GM19438 (cell line): ENCODE measurements around the gene PTPRJ.

Source experiments
- ATAC-seq: cut with Tn5 transposase; IDR thresholded peaks from one replicate; pipeline ENCODE4 v1.9.1; 2021; ENCODE audit warnings: low read depth; ENCODE audit not compliant: unreplicated experiment

Gene PTPRJ

GRCh38 chr11:48087422-48087821 is 107.1 kb downstream of the PTPRJ start:
- no peak for ATAC-seq

- no peak for ATAC-seq
Observed at GRCh38 chr11:48087974-48088681, 107.8 kb downstream of the PTPRJ start.

GRCh38 chr11:48088682-48089050 is 108.3 kb downstream of the PTPRJ start:
- no peak for ATAC-seq

- no peak for ATAC-seq
Observed at GRCh38 chr11:48090174-48090573, 109.8 kb downstream of the PTPRJ start.

GRCh38 chr11:48091426-48092102 is 111.2 kb downstream of the PTPRJ start:
- ATAC-seq, result no peak

- ATAC-seq, result no peak
Observed at GRCh38 chr11:48093323-48093722, 113.0 kb downstream of the PTPRJ start.

- no peak for ATAC-seq
Observed at GRCh38 chr11:48093795-48094642, 113.7 kb downstream of the PTPRJ start.

GRCh38 chr11:48094643-48095339 is 114.4 kb downstream of the PTPRJ start:
- ATAC-seq, result no peak

GRCh38 chr11:48095779-48096470 is 115.6 kb downstream of the PTPRJ start:
- no peak for ATAC-seq

GRCh38 chr11:48096588-48097525 is 116.5 kb downstream of the PTPRJ start:
- no peak for ATAC-seq

GRCh38 chr11:48098024-48098423 is 117.7 kb downstream of the PTPRJ start:
- ATAC-seq, result no peak

- ATAC-seq, result no peak
Observed at GRCh38 chr11:48099916-48100446, 119.6 kb downstream of the PTPRJ start.

- no peak for ATAC-seq
Observed at GRCh38 chr11:48101044-48101733, 120.8 kb downstream of the PTPRJ start.

- no peak for ATAC-seq
Observed at GRCh38 chr11:48101958-48102357, 121.6 kb downstream of the PTPRJ start.

GRCh38 chr11:48103621-48104567 is 123.5 kb downstream of the PTPRJ start:
- ATAC-seq, result no peak

- no peak for ATAC-seq
Observed at GRCh38 chr11:48104568-48104924, 124.2 kb downstream of the PTPRJ start.
